Uterus (tissue), 2 donors: Measurements from ENCODE around the gene C14orf119.

Experiments
- POLR2A ChIP-seq, 2 donors: fragments of 450-650 bp; IDR thresholded peaks; one replicate each; pipeline ENCODE4 v1.6.1; 2016; ENCODE audit warnings: antibody characterized with exemption in 2 of 2, mild to moderate bottlenecking in 1 of 2, moderate library complexity in 1 of 2
- TF ChIP-seq, protein P1 (sequence below), 4 experiments: fragments of 200-600 bp in 2 of 4; fragments of 450-650 bp in 2 of 4; sonication (generic) in 2 of 4; IDR thresholded peaks; one replicate each; pipeline ENCODE4 v1.5.1; 2016 to 2019; ENCODE audit warnings: antibody characterized with exemption in 4 of 4, mild to moderate bottlenecking in 2 of 4, moderate library complexity in 1 of 4

DNA sequence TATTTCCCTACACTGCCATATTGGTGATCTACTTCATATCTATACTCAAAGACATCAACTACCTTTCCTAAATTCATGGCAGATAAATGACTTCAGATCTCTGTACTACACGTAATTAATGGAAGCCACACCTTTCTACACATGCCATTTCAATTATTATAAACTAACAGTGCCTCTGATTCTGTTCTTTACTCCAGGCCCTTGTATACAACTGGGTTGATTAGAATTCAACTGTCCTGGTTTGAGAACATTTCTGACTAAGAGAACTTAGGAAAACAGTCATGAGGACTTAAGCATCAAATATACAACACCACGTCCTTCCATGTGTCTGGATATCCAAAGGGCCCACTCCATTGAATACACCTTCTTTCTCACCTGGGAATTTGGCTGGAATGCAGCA, 2.2 kb upstream of the C14orf119 start:
- TF ChIP-seq, protein P1, sequence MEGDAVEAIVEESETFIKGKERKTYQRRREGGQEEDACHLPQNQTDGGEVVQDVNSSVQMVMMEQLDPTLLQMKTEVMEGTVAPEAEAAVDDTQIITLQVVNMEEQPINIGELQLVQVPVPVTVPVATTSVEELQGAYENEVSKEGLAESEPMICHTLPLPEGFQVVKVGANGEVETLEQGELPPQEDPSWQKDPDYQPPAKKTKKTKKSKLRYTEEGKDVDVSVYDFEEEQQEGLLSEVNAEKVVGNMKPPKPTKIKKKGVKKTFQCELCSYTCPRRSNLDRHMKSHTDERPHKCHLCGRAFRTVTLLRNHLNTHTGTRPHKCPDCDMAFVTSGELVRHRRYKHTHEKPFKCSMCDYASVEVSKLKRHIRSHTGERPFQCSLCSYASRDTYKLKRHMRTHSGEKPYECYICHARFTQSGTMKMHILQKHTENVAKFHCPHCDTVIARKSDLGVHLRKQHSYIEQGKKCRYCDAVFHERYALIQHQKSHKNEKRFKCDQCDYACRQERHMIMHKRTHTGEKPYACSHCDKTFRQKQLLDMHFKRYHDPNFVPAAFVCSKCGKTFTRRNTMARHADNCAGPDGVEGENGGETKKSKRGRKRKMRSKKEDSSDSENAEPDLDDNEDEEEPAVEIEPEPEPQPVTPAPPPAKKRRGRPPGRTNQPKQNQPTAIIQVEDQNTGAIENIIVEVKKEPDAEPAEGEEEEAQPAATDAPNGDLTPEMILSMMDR (IDR thresholded peaks at IDR 0.05): no peak
- TF ChIP-seq POLR2A (IDR thresholded peaks at IDR 0.05): no peak
